ENCODE measurements around the gene BTAF1.

DNA sequence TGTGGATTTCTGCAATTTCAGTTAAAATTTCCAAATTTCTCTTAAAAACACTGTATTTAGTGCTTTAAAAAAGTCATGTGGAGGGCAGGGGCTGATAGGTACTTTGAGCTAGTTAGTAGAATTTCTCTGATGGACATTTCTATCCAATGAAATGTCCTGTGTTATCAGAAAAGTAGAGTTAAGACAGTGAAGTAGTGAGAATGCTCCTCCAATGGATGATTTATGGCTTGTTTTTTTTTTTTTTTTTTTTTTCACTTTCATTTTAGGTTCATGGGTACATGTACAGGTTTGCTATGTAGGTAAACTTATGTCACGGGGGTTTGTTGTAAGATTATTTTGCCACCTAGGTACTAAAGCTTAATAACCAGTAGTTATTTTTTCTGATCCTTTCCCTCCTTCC lies 55.0 kb downstream of the BTAF1 start:
- TF ChIP-seq CTCF (IDR thresholded peaks at IDR 0.05) (no peak), POLR2AphosphoS5 (IDR thresholded peaks at IDR 0.05; ENCODE audit: low read depth, low read length) (no peak)

Measured in Panc1 (cell line).